ENCODE measurements around the gene BARHL2. TPM values are rescaled to one million over a fixed set of nuclear protein-coding genes. Genes with fewer than 3 reads are reported as not detected.

Gene BARHL2
- total RNA-seq, 6 experiments from 2014 or later = not detected

- ATAC-seq = peak in 1 of 4 donors; percentile 8
- H3K27me3 ChIP-seq = peaks cover 17 to 55% of the 10 kb centered on the region in 2 donors
- H3K27ac ChIP-seq = no peak overlapping the region
- WGBS (ENCODE audit: insufficient coverage, low coverage, low lambda C conversion rate, missing lambda C conversion rate) = 31% methylated on average over 5 of the region's 21 CpGs
- no peaks in the 10 kb centered on the region for H3K36me3 ChIP-seq
- H3K4me1 ChIP-seq = peaks cover 0 to 1% (median 0%) of the 10 kb centered on the region in 4 donors
- intact Hi-C loops (cut with DNase I) = loop anchor here in 1 of 2 donors (10.0 kb wide), 1 partner anchor 452 kb away; no protein-coding TSS in a partner anchor
- H3K9me3 ChIP-seq = no peaks in the 10 kb centered on the region
- no peak for DNase-seq
- TF ChIP-seq CTCF (IDR thresholded peaks at IDR 0.05) (no peak), POLR2A (IDR thresholded peaks at IDR 0.05) (no peak)
- H3K4me3 ChIP-seq = no peak overlapping the region
Observed at GRCh38 chr1:90712153-90712856, 4.8 kb downstream of the BARHL2 start.

GRCh38 chr1:90711696-90712095 lies 5.4 kb downstream of the BARHL2 start:
- no peaks in the 10 kb centered on the region for H3K9me3 ChIP-seq
- no peak for TF ChIP-seq CTCF (IDR thresholded peaks at IDR 0.05)
- TF ChIP-seq POLR2A (IDR thresholded peaks at IDR 0.05) = no peak
- intact Hi-C loops (cut with DNase I) = loop anchor here in 1 of 2 donors (10.0 kb wide), 1 partner anchor 453 kb away; no protein-coding TSS in a partner anchor
- DNase-seq = no peak
- no peaks in the 10 kb centered on the region for H3K36me3 ChIP-seq
- peaks cover 0 to 7% (median 0%) of the 10 kb centered on the region in 4 donors for H3K4me1 ChIP-seq
- ATAC-seq = no peak
- H3K4me3 ChIP-seq = no peak overlapping the region
- WGBS (ENCODE audit: insufficient coverage, low coverage, low lambda C conversion rate, missing lambda C conversion rate) = 17% methylated on average over 5 of the region's 5 CpGs
- no peak overlapping the region for H3K27ac ChIP-seq
- H3K27me3 ChIP-seq = peaks cover 16 to 60% of the 10 kb centered on the region in 2 donors

- TF ChIP-seq POLR2A (IDR thresholded peaks at IDR 0.05) (no peak), CTCF (IDR thresholded peaks at IDR 0.05) (no peak)
- intact Hi-C loops (cut with DNase I) = loop anchor here in 1 of 2 donors (10.0 kb wide), 1 partner anchor 454 kb away; no protein-coding TSS in a partner anchor
- Histone ChIP-seq H3K36me3 (no peaks in the 10 kb centered on the region), H3K27me3 (peaks cover 10 to 64% of the 10 kb centered on the region in 2 donors), H3K4me1 (peaks cover 0 to 12% (median 0%) of the 10 kb centered on the region in 4 donors), H3K27ac (no peak overlapping the region), H3K4me3 (no peak overlapping the region), H3K9me3 (no peaks in the 10 kb centered on the region)
- DNase-seq (no peak), ATAC-seq (no peak)
- WGBS (ENCODE audit: insufficient coverage, low coverage, low lambda C conversion rate, missing lambda C conversion rate) = 3% methylated on average over 10 of the region's 41 CpGs
Observed at GRCh38 chr1:90710579-90711536, 6.2 kb downstream of the BARHL2 start.

- no peak for DNase-seq
- intact Hi-C loops (cut with DNase I) = no loop called here
- no CpG with 5 or more reads among the region's 2 CpGs for WGBS (ENCODE audit: insufficient coverage, low coverage, low lambda C conversion rate, missing lambda C conversion rate)
Observed at GRCh38 chr1:90709535-90709934, 7.6 kb downstream of the BARHL2 start.

More at GRCh38 chr1:90709535-90709934, 7.6 kb downstream of the BARHL2 start:
- Histone ChIP-seq H3K36me3 (no peaks in the 10 kb centered on the region), H3K9me3 (no peaks in the 10 kb centered on the region), H3K4me1 (peaks cover 0 to 12% (median 0%) of the 10 kb centered on the region in 4 donors), H3K27ac (no peak overlapping the region), H3K4me3 (no peak overlapping the region), H3K27me3 (peaks cover 5 to 65% of the 10 kb centered on the region in 2 donors)
- ATAC-seq = no peak
- TF ChIP-seq POLR2A (IDR thresholded peaks at IDR 0.05) (no peak), CTCF (IDR thresholded peaks at IDR 0.05) (no peak)

Data from right lobe of liver (tissue), 6 donors.